ENCODE results near the gene PLEKHJ1.
"Not testable (repeated sequence)": the region's sequence is repeated elsewhere in the genome, so short reads cannot be mapped to it uniquely, and the experiment has no call there.

PLEKHJ1 gene

DNA sequence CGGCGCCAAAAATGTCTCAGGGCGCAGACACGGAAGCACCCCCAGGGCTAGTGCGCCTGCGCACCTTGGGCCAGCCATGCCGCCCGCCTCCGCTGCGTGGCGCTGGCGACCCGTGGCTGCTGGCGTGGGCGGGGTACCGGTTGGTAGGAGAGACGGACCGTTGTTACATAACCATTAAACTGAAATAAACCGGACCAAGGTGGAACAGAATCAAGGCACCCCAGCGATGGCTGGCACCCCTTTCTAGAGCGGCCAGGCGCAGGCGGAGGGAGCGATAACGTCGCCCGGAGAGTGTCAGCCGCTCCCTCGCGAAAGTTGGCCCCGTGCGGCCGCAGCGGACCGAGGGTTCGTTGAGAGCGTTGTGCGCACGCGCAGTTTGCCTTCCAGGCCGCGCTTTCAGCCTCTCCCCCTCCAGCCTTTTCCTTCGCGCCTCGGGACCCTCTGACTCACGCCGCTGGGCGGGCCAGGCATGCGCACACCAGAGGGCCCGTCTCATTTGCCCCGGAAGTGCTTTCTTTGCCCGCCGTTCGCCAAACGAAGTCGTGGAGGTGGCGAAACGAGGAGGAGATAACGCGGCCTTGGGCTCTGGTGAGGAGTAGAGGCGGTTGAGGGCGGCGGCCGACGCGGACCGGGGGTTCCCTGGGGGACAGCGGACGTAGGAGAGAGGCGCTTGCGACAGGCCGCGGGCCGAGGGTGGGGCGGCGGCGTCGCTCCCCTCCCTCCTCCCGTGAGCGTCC lies at the start of gene PLEKHJ1, which contains the start of gene SF3A2:
TSS of gene PLEKHJ1 (minus strand) at position 16 of the 737 bp plus-strand sequence. CDS start 81 bp downstream, outside the sequence.
TSS of gene SF3A2 (plus strand) at position 511 of the 737 bp plus-strand sequence. CDS start 6,595 bp downstream, outside the sequence.
- Histone ChIP-seq H3K36me3 (ENCODE audit: insufficient read depth, low read length) (no peaks in the 10 kb centered on the region; the same call in 1 of the 2 replicates), H3K9me3 (ENCODE audit: control insufficient read depth, insufficient read depth, low read length) (no peaks in the 10 kb centered on the region), H3K4me1 (ENCODE audit: insufficient read depth, low read length) (peaks cover 20% of the 10 kb centered on the region), H3K9ac (ENCODE audit: low read depth, low read length) (peak within 1 kb of the TSS; percentile 90)

DNA sequence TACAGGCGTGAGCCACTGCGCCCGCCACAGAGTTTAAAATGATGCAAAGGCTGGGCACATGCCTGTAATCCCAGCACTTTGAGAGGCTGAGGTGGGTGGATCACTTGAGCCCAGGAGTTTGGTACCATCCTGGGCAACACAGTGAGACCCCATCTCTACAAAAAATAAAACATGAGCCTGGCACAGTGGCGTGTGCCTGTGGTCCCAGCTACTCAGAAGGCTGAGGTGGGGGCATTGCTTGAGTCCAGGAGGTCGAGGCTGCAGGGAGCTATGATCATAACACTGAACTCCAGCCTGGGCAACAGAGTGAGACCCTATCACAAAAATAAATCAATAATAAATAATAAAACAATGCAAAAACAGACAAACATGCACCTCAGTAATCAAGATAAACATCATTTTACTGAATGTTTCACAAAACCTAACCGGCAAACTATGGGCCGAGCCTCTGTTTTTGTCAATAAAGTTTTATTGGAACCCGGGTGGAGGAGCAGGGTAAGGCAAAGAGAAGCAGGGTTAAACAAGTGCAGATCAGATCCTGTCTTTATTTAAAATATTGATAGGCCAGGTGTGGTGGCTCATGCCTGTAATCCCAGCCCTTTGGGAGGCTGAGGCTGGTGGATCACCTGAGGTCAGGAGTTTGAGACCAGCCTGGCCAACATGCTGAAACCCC lies 47.8 kb upstream of the PLEKHJ1 start:
- Histone ChIP-seq H3K36me3 (ENCODE audit: insufficient read depth, low read length) (no peaks in the 10 kb centered on the region), H3K9ac (ENCODE audit: low read depth, low read length) (no peak overlapping the region), H3K4me1 (ENCODE audit: insufficient read depth, low read length) (no peaks in the 10 kb centered on the region), H3K9me3 (ENCODE audit: control insufficient read depth, insufficient read depth, low read length) (no peaks in the 10 kb centered on the region)

GRCh38 chr19:2282862-2283237 lies 46.7 kb upstream of the PLEKHJ1 start:
- Histone ChIP-seq H3K4me1 (ENCODE audit: insufficient read depth, low read length) (no peaks in the 10 kb centered on the region), H3K9ac (ENCODE audit: low read depth, low read length) (no peak overlapping the region)

GRCh38 chr19:2282062-2282861 lies 46.1 kb upstream of the PLEKHJ1 start, which contains the start of gene PEAK3:
PEAK3 (minus strand) TSS chr19:2282175; CDS start chr19:2280931, 1,244 bp downstream.
- Histone ChIP-seq H3K4me1 (ENCODE audit: insufficient read depth, low read length) (no peaks in the 10 kb centered on the region), H3K9me3 (ENCODE audit: control insufficient read depth, insufficient read depth, low read length) (no peaks in the 10 kb centered on the region), H3K9ac (ENCODE audit: low read depth, low read length) (peak within 1 kb of the TSS; percentile 12; the same call in 1 of the 2 replicates), H3K36me3 (ENCODE audit: insufficient read depth, low read length) (no peaks in the 10 kb centered on the region)

More at GRCh38 chr19:2282862-2283237, 46.7 kb upstream of the PLEKHJ1 start:
- no peaks in the 10 kb centered on the region for H3K9me3 ChIP-seq (ENCODE audit: control insufficient read depth, insufficient read depth, low read length)
- no peaks in the 10 kb centered on the region for H3K36me3 ChIP-seq (ENCODE audit: insufficient read depth, low read length)

DNA sequence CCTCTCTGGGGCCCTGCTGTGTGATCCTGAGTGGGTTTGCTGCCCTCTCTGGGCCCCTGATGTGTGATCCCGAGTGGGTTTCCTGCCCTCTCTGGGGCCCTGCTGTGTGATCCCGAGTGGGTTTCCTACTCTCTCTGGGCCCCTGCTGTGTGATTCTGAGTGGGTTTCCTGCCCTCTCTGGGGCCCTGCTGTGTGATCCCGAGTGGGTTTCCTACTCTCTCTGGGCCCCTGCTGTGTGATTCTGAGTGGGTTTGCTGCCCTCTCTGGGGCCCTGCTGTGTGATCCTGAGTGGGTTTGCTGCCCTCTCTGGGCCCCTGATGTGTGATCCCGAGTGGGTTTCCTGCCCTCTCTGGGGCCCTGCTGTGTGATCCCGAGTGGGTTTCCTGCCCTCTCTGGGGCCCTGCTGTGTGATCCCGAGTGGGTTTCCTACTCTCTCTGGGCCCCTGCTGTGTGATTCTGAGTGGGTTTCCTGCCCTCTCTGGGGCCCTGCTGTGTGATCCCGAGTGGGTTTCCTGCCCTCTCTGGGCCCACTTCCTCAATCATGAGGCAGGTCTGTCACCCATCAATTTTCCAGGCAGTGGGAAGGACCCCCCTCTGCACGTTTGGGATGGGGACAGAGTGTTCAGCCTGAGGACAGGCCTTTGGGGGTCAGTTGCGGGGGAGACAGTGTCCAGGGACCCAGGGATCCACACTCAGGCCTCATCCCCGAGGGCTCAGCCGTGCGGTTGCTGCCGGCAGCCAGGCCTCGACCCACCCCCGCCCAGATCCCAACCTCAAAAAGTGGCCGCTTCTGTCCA lies 45.3 kb upstream of the PLEKHJ1 start:
- H3K9ac ChIP-seq (ENCODE audit: low read depth, low read length), result peak overlapping the region; percentile 12; the same call in 1 of the 2 replicates
- H3K4me1 ChIP-seq (ENCODE audit: insufficient read depth, low read length); H3K36me3 ChIP-seq (ENCODE audit: insufficient read depth, low read length); H3K9me3 ChIP-seq (ENCODE audit: control insufficient read depth, insufficient read depth, low read length): not testable (repeated sequence)

DNA sequence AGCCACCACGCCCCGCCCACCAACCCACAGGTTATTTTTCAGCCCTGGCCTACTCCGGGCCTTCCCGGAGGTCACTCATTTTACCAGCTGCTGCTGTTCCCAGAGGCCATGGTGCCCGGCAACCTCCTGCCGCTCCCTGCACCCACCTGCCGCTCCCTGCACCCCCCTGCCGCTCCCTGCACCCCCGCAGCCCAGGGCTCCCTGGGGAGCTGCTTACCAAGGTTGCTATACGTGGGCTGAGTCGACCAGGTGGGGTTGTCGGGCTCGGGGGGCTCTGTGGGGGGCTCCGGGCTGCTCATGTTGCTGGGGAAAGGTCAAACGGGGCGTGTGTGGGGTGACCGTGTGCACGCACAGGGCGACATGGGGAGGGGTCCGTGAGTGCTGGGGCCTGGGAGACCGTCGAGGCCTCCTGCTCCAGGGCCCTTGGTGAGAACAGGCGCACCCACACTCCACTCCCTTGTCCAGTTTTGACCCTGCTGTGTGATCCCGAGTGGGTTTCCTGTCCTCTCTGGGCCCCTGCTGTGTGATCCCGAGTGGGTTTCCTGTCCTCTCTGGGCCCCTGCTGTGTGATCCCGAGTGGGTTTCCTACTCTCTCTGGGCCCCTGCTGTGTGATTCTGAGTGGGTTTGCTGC lies 44.6 kb upstream of the PLEKHJ1 start:
- Histone ChIP-seq H3K4me1 (ENCODE audit: insufficient read depth, low read length) (no peaks in the 10 kb centered on the region; the same call in 1 of the 2 replicates), H3K36me3 (ENCODE audit: insufficient read depth, low read length) (no peaks in the 10 kb centered on the region), H3K9me3 (ENCODE audit: control insufficient read depth, insufficient read depth, low read length) (no peaks in the 10 kb centered on the region), H3K9ac (ENCODE audit: low read depth, low read length) (no peak overlapping the region)

DNA sequence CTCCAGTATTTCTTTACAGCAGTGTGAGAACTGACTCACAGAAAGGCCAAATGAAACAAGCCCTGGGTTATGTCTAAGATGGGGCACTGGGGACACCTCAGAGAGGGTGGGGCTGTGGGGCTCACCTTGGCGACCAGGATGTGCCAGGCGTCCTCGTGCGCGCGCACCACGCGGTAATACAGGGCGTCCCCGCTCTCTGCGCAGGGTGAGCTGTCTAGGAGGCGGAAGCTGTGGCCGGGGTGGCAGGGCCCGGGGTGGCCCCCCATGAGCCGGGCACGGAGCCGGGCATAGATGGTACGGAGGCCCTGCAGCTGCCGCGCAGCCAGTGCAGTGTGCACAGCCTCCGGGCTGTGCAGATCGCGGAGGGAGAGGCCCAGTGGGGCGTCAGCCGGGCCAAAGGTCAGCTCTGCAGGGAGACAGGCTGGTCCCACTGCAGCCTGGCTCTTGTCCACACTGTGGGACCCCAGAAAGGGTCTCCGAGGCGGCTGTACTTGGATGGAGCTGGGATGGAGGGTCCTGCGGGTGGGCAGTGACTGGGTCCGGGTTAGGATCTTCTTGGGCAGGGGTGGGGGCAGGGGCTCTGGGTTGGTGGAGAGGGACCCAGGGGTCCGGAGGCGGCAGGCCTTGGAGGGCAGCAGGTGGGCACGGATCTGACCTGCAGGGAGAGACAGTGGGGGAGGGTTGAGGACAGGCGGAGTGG lies 42.5 kb upstream of the PLEKHJ1 start:
- no peaks in the 10 kb centered on the region for H3K9me3 ChIP-seq (ENCODE audit: control insufficient read depth, insufficient read depth, low read length)
- H3K9ac ChIP-seq (ENCODE audit: low read depth, low read length), result no peak overlapping the region
- H3K4me1 ChIP-seq (ENCODE audit: insufficient read depth, low read length), result peaks cover 3% of the 10 kb centered on the region; the same call in 1 of the 2 replicates
- H3K36me3 ChIP-seq (ENCODE audit: insufficient read depth, low read length), result no peaks in the 10 kb centered on the region

GRCh38 chr19:2277138-2277537 lies 41.0 kb upstream of the PLEKHJ1 start:
- H3K36me3 ChIP-seq (ENCODE audit: insufficient read depth, low read length), result peaks cover 5% of the 10 kb centered on the region
- no peak overlapping the region for H3K9ac ChIP-seq (ENCODE audit: low read depth, low read length)
- no peaks in the 10 kb centered on the region for H3K9me3 ChIP-seq (ENCODE audit: control insufficient read depth, insufficient read depth, low read length)
- H3K4me1 ChIP-seq (ENCODE audit: insufficient read depth, low read length), result peaks cover 3% of the 10 kb centered on the region; the same call in 1 of the 2 replicates

GRCh38 chr19:2276429-2276986 lies 40.4 kb upstream of the PLEKHJ1 start:
- Histone ChIP-seq H3K9ac (ENCODE audit: low read depth, low read length) (no peak overlapping the region), H3K9me3 (ENCODE audit: control insufficient read depth, insufficient read depth, low read length) (no peaks in the 10 kb centered on the region), H3K36me3 (ENCODE audit: insufficient read depth, low read length) (peaks cover 5% of the 10 kb centered on the region), H3K4me1 (ENCODE audit: insufficient read depth, low read length) (peaks cover 3% of the 10 kb centered on the region; the same call in 1 of the 2 replicates)

DNA sequence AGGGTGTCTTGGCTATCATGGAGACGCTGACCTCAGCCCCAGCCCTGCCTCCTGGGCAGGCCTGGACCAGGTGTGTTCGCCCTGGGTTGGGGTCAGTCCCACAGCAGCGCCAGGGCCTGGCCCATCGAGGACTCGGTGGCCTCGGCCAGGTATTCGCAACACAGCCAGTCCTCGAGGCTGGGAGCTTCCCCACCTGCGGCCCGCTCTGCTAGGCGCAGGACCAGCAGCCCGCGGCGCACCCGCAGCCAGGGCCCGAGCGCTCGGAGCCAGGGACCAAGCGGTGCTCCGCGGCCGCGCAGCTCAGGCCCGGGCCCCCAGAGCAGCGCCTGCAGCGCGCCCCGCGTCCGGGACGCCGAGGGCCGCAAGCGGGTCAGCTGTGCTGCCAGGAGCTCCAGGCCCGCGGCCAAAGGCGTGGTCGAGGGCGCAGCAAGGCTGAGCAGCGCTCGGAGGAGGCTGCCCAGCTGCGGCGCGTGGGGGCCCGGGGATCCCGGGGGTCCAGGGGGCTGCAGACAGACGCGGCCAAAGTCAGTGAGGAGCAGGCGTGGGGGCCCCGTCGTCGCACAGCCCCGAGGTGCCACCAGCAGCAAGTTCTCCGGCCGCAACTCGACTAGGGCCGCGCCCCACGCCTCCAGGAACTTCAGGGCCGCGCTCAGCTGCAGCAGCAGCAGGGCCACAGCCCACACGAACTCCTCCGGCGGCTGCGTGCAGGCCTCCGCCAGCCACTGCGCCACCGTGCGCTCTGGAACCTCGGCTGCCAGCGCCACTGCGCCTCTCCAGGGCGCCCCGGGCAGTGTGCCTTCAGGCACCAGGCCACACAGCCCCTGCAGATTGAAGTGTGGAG lies 39.7 kb upstream of the PLEKHJ1 start:
- H3K36me3 ChIP-seq (ENCODE audit: insufficient read depth, low read length), result peaks cover 5% of the 10 kb centered on the region
- H3K4me1 ChIP-seq (ENCODE audit: insufficient read depth, low read length), result peaks cover 3% of the 10 kb centered on the region; the same call in 1 of the 2 replicates
- H3K9me3 ChIP-seq (ENCODE audit: control insufficient read depth, insufficient read depth, low read length), result no peaks in the 10 kb centered on the region
- no peak overlapping the region for H3K9ac ChIP-seq (ENCODE audit: low read depth, low read length)

GRCh38 chr19:2274931-2275535 lies 38.9 kb upstream of the PLEKHJ1 start:
- H3K9me3 ChIP-seq (ENCODE audit: control insufficient read depth, insufficient read depth, low read length), result no peaks in the 10 kb centered on the region
- H3K36me3 ChIP-seq (ENCODE audit: insufficient read depth, low read length), result peaks cover 5% of the 10 kb centered on the region
- peaks cover 3% of the 10 kb centered on the region; the same call in 1 of the 2 replicates for H3K4me1 ChIP-seq (ENCODE audit: insufficient read depth, low read length)
- H3K9ac ChIP-seq (ENCODE audit: low read depth, low read length), result no peak overlapping the region
